Natural killer cell (primary cell): ENCODE results near the gene SF3B1. TPM values are rescaled to one million over a fixed set of nuclear protein-coding genes. Genes with fewer than 3 reads are reported as not detected.

ENCODE experiments used
- ATAC-seq, 3 donors: fragments of 150-1000 bp in 2 of 3; fragments of 200-7000 bp in 1 of 3; cut with Tn5 transposase; 1 replicate in 1 of 3; 2 replicates in 2 of 3; pipeline ENCODE4 v1.10.0; 2021; ENCODE audit warnings: mild to moderate bottlenecking in 2 of 3, moderate library complexity in 2 of 3
- DNase-seq, 2 donors: peaks; one replicate each; pipeline versions ENCODE4 v3.0.0 to v3.0.0-alpha.2; 2013 to 2021; ENCODE audit warnings: mixed read lengths in 1 of 2
- H3K27ac ChIP-seq: one replicate; pipeline ENCODE4 v1.5.1; 2013; ENCODE audit warnings: mild to moderate bottlenecking, low read length
- H3K27me3 ChIP-seq: one replicate; pipeline ENCODE4 v1.6.1; 2013; ENCODE audit warnings: low read length; ENCODE audit not compliant: control insufficient read depth, insufficient read depth
- H3K36me3 ChIP-seq: one replicate; pipeline ENCODE4 v1.6.1; 2013; ENCODE audit warnings: low read length; ENCODE audit not compliant: control insufficient read depth, insufficient read depth
- H3K4me1 ChIP-seq: one replicate; pipeline ENCODE4 v1.6.1; 2013; ENCODE audit warnings: low read length; ENCODE audit not compliant: control insufficient read depth, insufficient read depth
- H3K4me3 ChIP-seq: one replicate; pipeline ENCODE4 v1.5.1; 2013; ENCODE audit warnings: low read length
- H3K9me3 ChIP-seq: one replicate; pipeline ENCODE4 v1.6.1; 2013; ENCODE audit warnings: low read length; ENCODE audit not compliant: control insufficient read depth, insufficient read depth
- H3K27ac Mint-ChIP-seq, 2 donors: one replicate each; pipeline ENCODE4 v1.8.0; 2022; ENCODE audit warnings: mild to moderate bottlenecking in 2 of 2, mixed read lengths in 2 of 2, moderate library complexity in 1 of 2
- H3K27me3 Mint-ChIP-seq, 2 donors: one replicate each; pipeline ENCODE4 v1.8.0; 2022; ENCODE audit warnings: low read depth in 2 of 2, mixed read lengths in 2 of 2
- H3K36me3 Mint-ChIP-seq: one replicate; pipeline ENCODE4 v1.8.0; 2022; ENCODE audit warnings: mixed read lengths
- H3K4me1 Mint-ChIP-seq, 2 donors: one replicate each; pipeline ENCODE4 v1.8.0; 2022; ENCODE audit warnings: mixed read lengths in 2 of 2
- H3K4me3 Mint-ChIP-seq: one replicate; pipeline ENCODE4 v1.8.0; 2022; ENCODE audit warnings: mild to moderate bottlenecking, moderate library complexity, mixed read lengths
- H3K9me3 Mint-ChIP-seq, 2 donors: one replicate each; pipeline ENCODE4 v1.8.0; 2022; ENCODE audit warnings: mixed read lengths in 2 of 2
- CTCF ChIP-seq: fragments of 200-600 bp; IDR thresholded peaks from one replicate; pipeline ENCODE4 v1.8.0; 2022; ENCODE audit warnings: antibody characterized with exemption
- WGBS: methylation state at CpG from one replicate; pipeline ENCODE4 v1.1.7; 2013; ENCODE audit warnings: missing lambda C conversion rate; ENCODE audit not compliant: insufficient coverage; 5-methylcytosine and 5-hydroxymethylcytosine counted together
- intact Hi-C: fragments of 100-400 bp; cut with micrococcal nuclease; formaldehyde crosslinking; loops from one replicate; pipeline ENCODE4 v1.14.2; 2022
- total RNA-seq, 4 donors: library from RNA; stranded (reverse); fragments of 120-200 nt in 1 of 4; gene quantifications; one replicate each; pipeline versions ENCODE4 v1.2.3 to v1.2.4, GENCODE V29; 2013 to 2022

Gene SF3B1
- total RNA-seq, 3 donors from 2014 or later (not counting 1 experiment from before 2014, with no cell fraction given) = 387 to 472 (median 447) TPM

- peaks cover 13% of the 10 kb centered on the region for H3K36me3 Mint-ChIP-seq
- H3K36me3 ChIP-seq = peaks cover 55% of the 10 kb centered on the region
- intact Hi-C loops = no loop called here
These were observed 43.6 kb downstream of the SF3B1 start for GRCh38 chr2:197391220-197391717.

GRCh38 chr2:197388866-197389587 is 45.8 kb downstream of the SF3B1 start:
- peak overlapping the region in 1 of 2 donors; percentile 63 for H3K27ac Mint-ChIP-seq
- no peaks in the 10 kb centered on the region for H3K4me1 Mint-ChIP-seq
- 100% methylated on average over 4 of the region's 5 CpGs for WGBS
- Histone ChIP-seq H3K9me3 (no peaks in the 10 kb centered on the region), H3K27me3 (no peaks in the 10 kb centered on the region), H3K4me3 (no peak overlapping the region), H3K4me1 (no peaks in the 10 kb centered on the region), H3K36me3 (peaks cover 32% of the 10 kb centered on the region), H3K27ac (no peak overlapping the region)
- H3K36me3 Mint-ChIP-seq = no peaks in the 10 kb centered on the region
- H3K4me3 Mint-ChIP-seq = no peak overlapping the region
- no peak for TF ChIP-seq CTCF
- peak in 1 of 3 donors; percentile 21 for ATAC-seq
- peaks cover 0 to 2% of the 10 kb centered on the region in 2 donors for H3K27me3 Mint-ChIP-seq
- intact Hi-C loops = no loop called here
- DNase-seq = no peak
- H3K9me3 Mint-ChIP-seq = no peaks in the 10 kb centered on the region

More at GRCh38 chr2:197391220-197391717, 43.6 kb downstream of the SF3B1 start:
- ATAC-seq (peak in 2 of 3 donors; percentile 15 to 23), DNase-seq (no peak)
- no peaks in the 10 kb centered on the region for H3K4me1 ChIP-seq
- TF ChIP-seq CTCF = no peak
- H3K27me3 ChIP-seq = no peaks in the 10 kb centered on the region
- Mint-ChIP-seq H3K9me3 (no peaks in the 10 kb centered on the region), H3K27me3 (no peaks in the 10 kb centered on the region), H3K4me1 (no peaks in the 10 kb centered on the region), H3K4me3 (no peak overlapping the region), H3K27ac (no peak overlapping the region)
- no peak overlapping the region for H3K27ac ChIP-seq
- no peak overlapping the region for H3K4me3 ChIP-seq
- WGBS = 100% methylated on average over 1 of the region's 1 CpG
- no peaks in the 10 kb centered on the region for H3K9me3 ChIP-seq

- intact Hi-C loops = no loop called here
- Histone ChIP-seq H3K4me3 (no peak overlapping the region), H3K4me1 (no peaks in the 10 kb centered on the region), H3K36me3 (peaks cover 19% of the 10 kb centered on the region), H3K27me3 (no peaks in the 10 kb centered on the region), H3K27ac (no peak overlapping the region), H3K9me3 (no peaks in the 10 kb centered on the region)
- ATAC-seq (no peak), DNase-seq (no peak)
- WGBS = 92% methylated on average over 6 of the region's 8 CpGs
- Mint-ChIP-seq H3K27me3 (peaks cover 0 to 2% of the 10 kb centered on the region in 2 donors), H3K27ac (no peak overlapping the region), H3K4me1 (no peaks in the 10 kb centered on the region), H3K36me3 (no peaks in the 10 kb centered on the region), H3K9me3 (no peaks in the 10 kb centered on the region), H3K4me3 (no peak overlapping the region)
- TF ChIP-seq CTCF = no peak
These were observed 47.6 kb downstream of the SF3B1 start for GRCh38 chr2:197387179-197387578.
